Activated CD8-positive, alpha-beta memory T cell treated with anti-CD3 and anti-CD28 coated beads, Interleukin-2, amount 10 ng/mL, durations not matched to agents 7 days and 5 days (primary cell): ENCODE results near the gene RBMS1. TPM values are rescaled to one million over a fixed set of nuclear protein-coding genes. Genes with fewer than 3 reads are reported as not detected.

Experiments
- ATAC-seq: fragments of 150-1000 bp; cut with Tn5 transposase; one replicate; pipeline ENCODE4 v1.10.0; 2021; ENCODE audit warnings: moderate library complexity
- CTCF ChIA-PET: fragments of 350-600 bp; sonication (Branson Sonifier 250); formaldehyde crosslinking; loops from one replicate; lab custom pipeline; 2021; ENCODE audit warnings: antibody characterized with exemption; lab: Charles Lee
- DNase-seq: peaks from one replicate; pipeline ENCODE4 v3.0.0-alpha.2; 2020
- H3K27ac Mint-ChIP-seq: one replicate; pipeline ENCODE4 v1.8.0; 2021; ENCODE audit warnings: mild to moderate bottlenecking, mixed read lengths
- H3K27me3 Mint-ChIP-seq: one replicate; pipeline ENCODE4 v1.8.0; 2021; ENCODE audit warnings: mixed read lengths
- H3K36me3 Mint-ChIP-seq: one replicate; pipeline ENCODE4 v1.8.0; 2021; ENCODE audit warnings: mild to moderate bottlenecking, mixed read lengths
- H3K4me1 Mint-ChIP-seq: one replicate; pipeline ENCODE4 v1.8.0; 2021; ENCODE audit warnings: mixed read lengths
- H3K4me3 Mint-ChIP-seq: one replicate; pipeline ENCODE4 v1.8.0; 2021; ENCODE audit warnings: mild to moderate bottlenecking, moderate library complexity, mixed read lengths
- H3K9me3 Mint-ChIP-seq: one replicate; pipeline ENCODE4 v1.8.0; 2022; ENCODE audit warnings: low read depth, mixed read lengths
- total RNA-seq, 2 experiments: library from RNA; stranded (reverse); gene quantifications; one replicate each; pipeline ENCODE4 v1.2.3, GENCODE V29; 2021

Gene RBMS1
- total RNA-seq = 10 to 100 TPM; 41.8 to 54.9 TPM

DNA sequence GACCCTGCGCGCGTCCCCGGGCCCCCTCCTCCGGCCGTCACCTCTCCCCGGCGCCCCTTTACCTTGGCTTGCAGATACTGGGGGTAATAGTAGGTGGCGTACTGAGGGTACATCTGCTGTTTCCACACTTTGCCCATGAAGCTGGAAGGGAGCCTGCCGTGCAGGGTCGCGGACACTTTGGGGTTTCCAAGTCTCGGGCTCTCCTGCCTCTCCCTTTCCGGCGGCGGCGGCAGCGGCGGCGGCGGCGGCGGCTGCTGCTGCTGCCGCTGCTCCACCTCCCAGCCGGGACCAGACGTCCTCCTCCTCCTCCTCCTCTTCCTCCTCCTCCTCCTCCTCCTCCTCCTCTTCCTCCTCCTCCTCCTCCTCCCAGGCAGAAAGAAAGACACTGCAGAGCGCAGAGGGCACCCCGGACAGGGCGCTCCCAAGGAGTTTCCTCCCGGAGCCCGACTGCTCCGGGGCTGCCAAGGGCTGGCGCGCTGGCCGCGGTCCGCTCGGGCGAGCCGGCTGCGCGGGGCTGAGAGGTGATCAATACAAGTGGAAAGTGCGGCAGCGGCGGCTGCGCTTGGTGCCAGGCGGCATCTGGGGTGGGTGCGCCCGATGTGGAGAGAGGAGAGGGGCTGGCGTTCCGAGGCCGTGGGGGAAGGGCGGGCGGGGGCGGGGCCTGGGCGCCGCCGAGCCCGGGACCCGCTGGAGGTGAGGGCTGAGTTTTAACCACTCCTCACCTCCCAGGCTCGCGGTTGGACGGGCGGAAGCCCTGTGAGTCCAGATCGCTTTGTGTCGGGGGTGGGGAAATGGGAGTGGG lies at the start of gene RBMS1:
Gene RBMS1, minus strand, starts transcription at position 581 of the 802 bp plus-strand sequence. Its CDS starts 444 bp downstream, at position 137.
- peak; percentile 58 for DNase-seq
- H3K4me1 Mint-ChIP-seq = peaks cover 29% of the 10 kb centered on the region
- CTCF ChIA-PET = interaction anchor here (1.7 to 2.1 kb wide), 2 partner anchors 65 to 89 kb away, joined by 6 to 8 read pairs; no protein-coding TSS in a partner anchor
- H3K4me3 Mint-ChIP-seq = peak within 1 kb of the TSS; percentile 95
- peak; percentile 63 for ATAC-seq
- peaks cover 24% of the 10 kb centered on the region for H3K27me3 Mint-ChIP-seq
- H3K27ac Mint-ChIP-seq = peak within 1 kb of the TSS; percentile 92
- no peaks in the 10 kb centered on the region for H3K9me3 Mint-ChIP-seq
- peaks cover 2% of the 10 kb centered on the region for H3K36me3 Mint-ChIP-seq

DNA sequence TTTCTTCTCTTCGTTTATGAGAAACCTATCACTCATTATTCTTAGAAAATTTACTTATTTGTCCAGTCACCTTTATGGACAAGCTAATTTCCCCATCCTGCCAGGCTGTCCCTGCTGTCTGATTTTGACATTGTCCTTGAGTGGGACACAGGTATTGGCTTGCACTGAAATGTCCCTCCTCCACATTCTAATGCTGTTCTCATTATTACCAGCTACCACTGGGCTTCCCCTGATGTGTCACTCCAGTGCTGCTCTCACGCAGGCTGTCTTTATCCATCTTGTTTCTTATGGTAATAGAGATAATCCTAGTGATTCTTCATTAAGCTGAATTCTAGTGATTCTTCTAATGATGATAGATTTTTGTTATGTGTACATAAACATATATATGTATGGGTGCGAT lies 48.1 kb upstream of the RBMS1 start:
- Mint-ChIP-seq H3K36me3 (no peaks in the 10 kb centered on the region), H3K4me3 (no peak overlapping the region)
- CTCF ChIA-PET = no interaction called here

GRCh38 chr2:160538559-160539355 lies 45.1 kb upstream of the RBMS1 start:
- no peak for DNase-seq
- H3K4me3 Mint-ChIP-seq = no peak overlapping the region
- H3K27me3 Mint-ChIP-seq = no peaks in the 10 kb centered on the region
- CTCF ChIA-PET = no interaction called here
- no peaks in the 10 kb centered on the region for H3K4me1 Mint-ChIP-seq
- ATAC-seq = no peak
- H3K27ac Mint-ChIP-seq = no peak overlapping the region
- no peaks in the 10 kb centered on the region for H3K9me3 Mint-ChIP-seq
- H3K36me3 Mint-ChIP-seq = no peaks in the 10 kb centered on the region

More for the DNA sequence above, 48.1 kb upstream of the RBMS1 start:
- Mint-ChIP-seq H3K9me3 (no peaks in the 10 kb centered on the region), H3K4me1 (no peaks in the 10 kb centered on the region), H3K27me3 (no peaks in the 10 kb centered on the region), H3K27ac (no peak overlapping the region)
- ATAC-seq (no peak), DNase-seq (no peak)

DNA sequence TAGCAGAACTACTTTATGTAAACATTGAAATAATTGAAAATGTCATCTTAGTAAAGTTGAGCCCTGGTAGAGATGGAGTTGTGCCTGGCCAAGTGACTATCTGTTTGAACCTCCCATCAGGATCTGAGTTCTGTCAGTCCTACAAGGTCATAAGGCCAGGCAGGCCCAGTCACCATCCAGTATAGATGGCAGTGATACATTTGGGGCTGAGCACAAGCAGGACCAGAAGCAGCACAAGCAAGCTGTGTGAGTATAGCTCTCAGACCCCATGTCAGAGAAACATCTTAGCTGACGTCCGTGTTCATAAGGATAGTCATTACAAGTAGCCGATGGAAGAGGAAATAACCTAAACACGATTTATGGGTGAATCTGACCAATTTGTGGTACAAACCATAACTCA lies 44.5 kb upstream of the RBMS1 start:
- H3K27ac Mint-ChIP-seq = no peak overlapping the region
- H3K4me3 Mint-ChIP-seq = no peak overlapping the region
- no peaks in the 10 kb centered on the region for H3K4me1 Mint-ChIP-seq
- H3K27me3 Mint-ChIP-seq = no peaks in the 10 kb centered on the region
- CTCF ChIA-PET = no interaction called here
- H3K36me3 Mint-ChIP-seq = no peaks in the 10 kb centered on the region
- no peak for DNase-seq
- ATAC-seq = no peak
- H3K9me3 Mint-ChIP-seq = no peaks in the 10 kb centered on the region

DNA sequence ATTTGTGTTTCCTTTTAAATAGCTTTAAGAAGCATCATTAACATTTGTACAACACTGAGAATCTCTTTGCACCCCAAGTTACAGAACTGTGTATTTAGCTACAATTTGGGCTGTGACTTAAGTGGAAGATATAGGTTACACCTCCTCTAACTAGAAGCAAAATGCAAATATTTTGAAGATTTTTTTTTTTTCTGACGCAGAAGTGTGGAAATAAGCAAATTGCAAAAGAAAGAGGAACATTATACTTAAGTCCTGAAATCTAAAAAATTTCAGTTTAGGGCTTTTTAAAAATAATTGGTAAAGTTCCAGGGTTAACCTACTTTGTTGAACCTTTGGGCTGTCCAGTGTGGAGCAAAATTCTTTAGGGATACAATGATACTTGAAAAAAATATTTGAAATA lies 41.4 kb upstream of the RBMS1 start:
- Mint-ChIP-seq H3K9me3 (no peaks in the 10 kb centered on the region), H3K4me3 (no peak overlapping the region), H3K36me3 (no peaks in the 10 kb centered on the region), H3K27me3 (no peaks in the 10 kb centered on the region), H3K4me1 (no peaks in the 10 kb centered on the region), H3K27ac (no peak overlapping the region)
- no peak for DNase-seq
- CTCF ChIA-PET = no interaction called here
- no peak for ATAC-seq

DNA sequence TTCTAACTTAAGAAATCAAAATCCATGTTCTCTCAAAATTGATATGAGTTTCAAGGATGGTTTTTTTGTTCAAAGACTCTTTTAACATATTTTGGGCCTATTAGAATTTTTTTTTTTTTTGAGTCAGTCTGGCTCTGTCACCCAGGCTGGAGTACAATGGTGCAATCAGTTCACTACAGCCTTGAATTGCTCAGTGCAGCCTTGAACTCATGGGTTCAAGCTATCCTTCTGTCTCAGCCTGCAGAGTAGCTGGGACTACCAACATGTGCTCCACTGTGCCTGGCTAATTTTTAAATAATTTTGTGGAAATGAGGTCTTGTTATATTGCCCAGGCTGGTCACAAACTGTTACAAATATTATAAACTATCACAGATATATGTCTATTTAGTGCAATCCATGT lies 40.6 kb upstream of the RBMS1 start:
- ATAC-seq = no peak
- H3K4me1 Mint-ChIP-seq = no peaks in the 10 kb centered on the region
- H3K4me3 Mint-ChIP-seq = no peak overlapping the region
- no peaks in the 10 kb centered on the region for H3K36me3 Mint-ChIP-seq
- DNase-seq = no peak
- CTCF ChIA-PET = no interaction called here
- H3K9me3 Mint-ChIP-seq = peaks cover 2% of the 10 kb centered on the region
- H3K27ac Mint-ChIP-seq = no peak overlapping the region
- H3K27me3 Mint-ChIP-seq = no peaks in the 10 kb centered on the region

- CTCF ChIA-PET = no interaction called here
- H3K27ac Mint-ChIP-seq = no peak overlapping the region
- ATAC-seq = no peak
These were observed 39.9 kb upstream of the RBMS1 start for GRCh38 chr2:160533482-160533881.

GRCh38 chr2:160532388-160532787 lies 38.8 kb upstream of the RBMS1 start:
- Mint-ChIP-seq H3K27me3 (no peaks in the 10 kb centered on the region), H3K4me1 (no peaks in the 10 kb centered on the region), H3K27ac (no peak overlapping the region), H3K36me3 (no peaks in the 10 kb centered on the region), H3K9me3 (peaks cover 2% of the 10 kb centered on the region), H3K4me3 (no peak overlapping the region)
- CTCF ChIA-PET = no interaction called here
- DNase-seq (no peak), ATAC-seq (no peak)

More at GRCh38 chr2:160533482-160533881, 39.9 kb upstream of the RBMS1 start:
- H3K9me3 Mint-ChIP-seq = peaks cover 2% of the 10 kb centered on the region
- DNase-seq = no peak
- H3K36me3 Mint-ChIP-seq = no peaks in the 10 kb centered on the region
- no peak overlapping the region for H3K4me3 Mint-ChIP-seq
- no peaks in the 10 kb centered on the region for H3K4me1 Mint-ChIP-seq
- no peaks in the 10 kb centered on the region for H3K27me3 Mint-ChIP-seq

DNA sequence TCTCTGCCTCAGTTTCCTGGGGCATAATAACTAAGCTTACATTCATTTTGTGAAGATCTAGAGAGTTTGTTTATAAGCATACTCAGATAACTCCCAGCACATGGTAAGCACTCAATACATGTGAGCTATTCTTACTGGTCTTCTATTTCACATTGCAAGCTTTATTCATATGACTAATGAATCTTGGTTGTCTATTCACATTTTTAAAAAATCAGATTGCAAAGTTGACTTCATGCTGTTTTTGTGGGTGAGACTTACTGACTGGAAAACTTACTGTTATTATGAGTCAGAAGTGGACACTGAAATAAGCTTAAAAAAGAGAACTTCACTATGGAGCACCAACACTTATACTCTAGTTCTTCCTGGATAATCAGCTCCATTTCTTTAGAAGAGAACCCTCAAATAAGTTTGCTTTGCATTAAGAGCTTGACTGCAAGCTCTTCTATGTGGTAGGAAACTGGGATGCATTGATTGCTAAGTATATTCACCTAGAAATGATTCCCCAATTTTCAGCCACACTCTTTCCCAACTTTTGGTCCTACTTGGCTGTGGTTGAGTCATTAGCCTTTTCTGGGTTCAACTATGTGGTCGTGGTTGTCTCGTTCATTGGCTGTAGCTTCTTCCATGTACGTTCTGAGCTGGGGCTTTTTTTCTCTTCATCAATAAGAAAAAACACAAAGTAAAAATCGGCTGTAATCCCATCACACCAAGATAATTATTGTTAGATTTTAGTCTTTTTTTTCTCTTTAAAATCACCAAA lies 29.5 kb upstream of the RBMS1 start:
- no peak overlapping the region for H3K27ac Mint-ChIP-seq
- CTCF ChIA-PET = no interaction called here
- peaks cover 3% of the 10 kb centered on the region for H3K27me3 Mint-ChIP-seq
- no peaks in the 10 kb centered on the region for H3K4me1 Mint-ChIP-seq
- H3K9me3 Mint-ChIP-seq = no peaks in the 10 kb centered on the region
- no peak overlapping the region for H3K4me3 Mint-ChIP-seq
- H3K36me3 Mint-ChIP-seq = no peaks in the 10 kb centered on the region
- ATAC-seq = no peak
- DNase-seq = no peak

DNA sequence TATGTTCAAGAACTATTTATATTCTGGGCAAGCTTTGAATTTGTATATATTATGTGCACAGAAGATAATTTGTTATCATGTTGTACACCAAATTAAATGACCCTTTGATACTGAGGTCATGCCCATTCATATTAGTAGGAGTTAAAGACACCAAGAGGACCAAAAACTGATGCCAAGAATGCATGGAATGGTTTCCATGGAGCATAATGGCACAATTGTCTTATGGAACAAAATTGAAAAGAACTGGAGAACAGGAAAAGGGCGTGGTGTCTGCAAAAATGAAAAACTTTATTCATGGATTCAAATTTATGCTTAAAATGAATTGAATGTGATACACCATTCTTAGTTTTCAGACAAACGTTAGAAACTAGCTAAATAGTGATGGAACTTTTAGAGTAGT lies 24.1 kb upstream of the RBMS1 start:
- Mint-ChIP-seq H3K4me1 (peaks cover 17% of the 10 kb centered on the region), H3K36me3 (no peaks in the 10 kb centered on the region), H3K9me3 (no peaks in the 10 kb centered on the region), H3K4me3 (no peak overlapping the region), H3K27ac (no peak overlapping the region), H3K27me3 (no peaks in the 10 kb centered on the region)
- DNase-seq = no peak
- no peak for ATAC-seq
- CTCF ChIA-PET = no interaction called here

- Mint-ChIP-seq H3K4me3 (no peak overlapping the region), H3K36me3 (no peaks in the 10 kb centered on the region), H3K27me3 (no peaks in the 10 kb centered on the region), H3K9me3 (no peaks in the 10 kb centered on the region), H3K27ac (peak overlapping the region; percentile 18), H3K4me1 (peaks cover 17% of the 10 kb centered on the region)
- CTCF ChIA-PET = interaction anchor here (1.1 to 1.3 kb wide), 2 partner anchors 19 to 87 kb away, joined by 3 read pairs; no protein-coding TSS in a partner anchor
- ATAC-seq (peak; percentile 72), DNase-seq (peak; percentile 43)
These were observed 23.1 kb upstream of the RBMS1 start for GRCh38 chr2:160516547-160517365.

DNA sequence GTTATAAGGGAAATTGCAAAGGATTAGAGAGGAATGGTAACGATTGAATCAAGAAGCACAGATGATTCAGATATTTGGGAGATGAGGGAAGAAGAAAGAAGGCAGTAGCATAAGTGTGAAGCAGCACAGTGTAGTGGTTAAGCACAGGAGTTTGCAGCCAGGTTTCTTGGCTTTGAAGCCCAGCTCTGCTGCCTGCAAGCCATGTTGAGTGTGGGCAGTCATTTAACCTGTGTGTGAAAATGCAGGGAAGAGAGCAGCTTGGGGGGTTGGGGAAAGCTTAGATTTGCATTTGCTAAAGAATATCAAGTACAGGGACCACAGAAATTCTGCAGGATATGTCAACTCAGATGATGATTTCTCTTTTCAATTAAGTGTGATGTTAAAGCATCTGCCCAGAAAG lies 21.5 kb upstream of the RBMS1 start:
- no peak for ATAC-seq
- CTCF ChIA-PET = no interaction called here
- no peaks in the 10 kb centered on the region for H3K36me3 Mint-ChIP-seq
- H3K4me3 Mint-ChIP-seq = no peak overlapping the region
- H3K4me1 Mint-ChIP-seq = peaks cover 17% of the 10 kb centered on the region
- H3K27ac Mint-ChIP-seq = no peak overlapping the region
- no peaks in the 10 kb centered on the region for H3K27me3 Mint-ChIP-seq
- no peaks in the 10 kb centered on the region for H3K9me3 Mint-ChIP-seq
- no peak for DNase-seq
